HepG2 (cell line): ENCODE data around the gene GAS2L2. TPM values are rescaled to one million over a fixed set of nuclear protein-coding genes. Genes with fewer than 3 reads are reported as not detected.

ENCODE experiments used
- EZH2 ChIP-seq: conservative IDR thresholded peaks from 2 replicates; pipeline ENCODE4 v1.6.1; 2012; ENCODE audit warnings: mild to moderate bottlenecking, low read depth, low read length, moderate library complexity
- FLYWCH1 ChIP-seq: sonication (generic); formaldehyde crosslinking; IDR thresholded peaks from 2 replicates; pipeline ENCODE4 v1.8.1; 2023; ENCODE audit warnings: mild to moderate bottlenecking, missing genetic modification reagents
- FOXC1 ChIP-seq: sonication (generic); formaldehyde crosslinking; IDR thresholded peaks from 2 replicates; pipeline ENCODE4 v1.8.0; 2022; ENCODE audit warnings: mild to moderate bottlenecking, missing genetic modification reagents, borderline replicate concordance
- GABPB1 ChIP-seq: IDR thresholded peaks from 2 replicates; pipeline ENCODE4 v1.6.1; 2016; ENCODE audit warnings: mild to moderate bottlenecking, missing genetic modification reagents, moderate library complexity, missing compliant biosample characterization
- HMG20A ChIP-seq: IDR thresholded peaks from 2 replicates; pipeline ENCODE4 v1.6.1; 2016; ENCODE audit warnings: borderline replicate concordance
- HNRNPH1 ChIP-seq: fragments of 200-400 bp; formaldehyde crosslinking; optimal IDR thresholded peaks from 2 replicates; pipeline ENCODE3; 2017; ENCODE audit warnings: mild to moderate bottlenecking, low read depth, low read length
- HOXA3 ChIP-seq: sonication (generic); formaldehyde crosslinking; IDR thresholded peaks from 2 replicates; pipeline ENCODE4 v1.5.0; 2020; ENCODE audit warnings: missing genetic modification reagents
- NFKBIZ ChIP-seq: IDR thresholded peaks from 2 replicates; pipeline ENCODE4 v1.6.1; 2018; ENCODE audit warnings: missing genetic modification reagents, missing compliant biosample characterization
- POGZ ChIP-seq: sonication (generic); formaldehyde crosslinking; IDR thresholded peaks from 2 replicates; pipeline ENCODE4 v1.4.0; 2020; ENCODE audit warnings: mild to moderate bottlenecking, missing genetic modification reagents
- PREB ChIP-seq: sonication (generic); formaldehyde crosslinking; IDR thresholded peaks from 2 replicates; pipeline ENCODE4 v1.4.0; 2020; ENCODE audit warnings: missing genetic modification reagents
- RFXAP ChIP-seq: sonication (generic); formaldehyde crosslinking; IDR thresholded peaks from 2 replicates; pipeline ENCODE4 v1.4.0; 2020; ENCODE audit warnings: missing genetic modification reagents, borderline replicate concordance
- XRCC5 ChIP-seq: fragments of 200-400 bp; formaldehyde crosslinking; optimal IDR thresholded peaks from 2 replicates; pipeline ENCODE3; 2017; ENCODE audit warnings: mild to moderate bottlenecking, low read length
- ZNF572 ChIP-seq: sonication (generic); formaldehyde crosslinking; IDR thresholded peaks from 2 replicates; pipeline ENCODE4 v1.5.1; 2020; ENCODE audit warnings: mild to moderate bottlenecking, missing genetic modification reagents
- ZNF7 ChIP-seq: IDR thresholded peaks from 2 replicates; pipeline ENCODE4 v1.6.1; 2016; ENCODE audit warnings: missing biosample characterization, missing genetic modification reagents
- ZNF737 ChIP-seq: sonication (generic); formaldehyde crosslinking; IDR thresholded peaks from 2 replicates; pipeline ENCODE4 v1.5.0; 2020; ENCODE audit warnings: missing genetic modification reagents, mild to moderate bottlenecking, borderline replicate concordance
- ZNF800 ChIP-seq: sonication (generic); formaldehyde crosslinking; IDR thresholded peaks from 2 replicates; pipeline ENCODE4 v1.4.0; 2020; ENCODE audit warnings: missing genetic modification reagents
- ZSCAN25 ChIP-seq: sonication (generic); formaldehyde crosslinking; IDR thresholded peaks from 2 replicates; pipeline ENCODE4 v1.8.0; 2022; ENCODE audit warnings: mild to moderate bottlenecking, missing genetic modification reagents
- polyA plus RNA-seq, 8 experiments: library from polyadenylated mRNA; depleted of rRNA in 3 of 8; stranded (reverse) in 7 of 8; unstranded in 1 of 8; fragments of >200 nt; fragmentation: Illumina TruSeq in 4 of 8; extraction: Trizol in 4 of 8; gene quantifications; 2 replicates each; pipeline versions ENCODE4 v1.2.1 to v1.2.3, GENCODE V29; 2011 to 2016; ENCODE audit warnings: low read depth in 4 of 8, missing spikeins in 1 of 8, mixed read lengths in 1 of 8; ENCODE audit not compliant: insufficient read depth in 1 of 8
- total RNA-seq, 5 experiments: library from RNA; depleted of rRNA; stranded (reverse); fragments of >200 nt; fragmentation: Illumina TruSeq; extraction: Trizol; gene quantifications; 2 replicates each; pipeline ENCODE4 v1.2.3, GENCODE V29; 2016; ENCODE audit warnings: low read depth in 1 of 5
- TF ChIP-seq, protein P1 (sequence below): sonication (generic); formaldehyde crosslinking; IDR thresholded peaks from 2 replicates; pipeline ENCODE4 v1.5.0; 2020; ENCODE audit warnings: missing genetic modification reagents, mild to moderate bottlenecking, borderline replicate concordance
- TF ChIP-seq, protein P2 (sequence below): IDR thresholded peaks from 2 replicates; pipeline ENCODE4 v1.6.1; 2012; ENCODE audit warnings: inconsistent platforms
- TF ChIP-seq, protein P3 (sequence below): sonication (generic); formaldehyde crosslinking; IDR thresholded peaks from 2 replicates; pipeline ENCODE4 v1.8.1; 2023; ENCODE audit warnings: mild to moderate bottlenecking, missing genetic modification reagents

GAS2L2 gene
- total and polyA plus RNA-seq, 2 of the 13 experiments (the other 11 are each of a cell fraction or from before 2014, with no cell fraction given): not detected

DNA sequence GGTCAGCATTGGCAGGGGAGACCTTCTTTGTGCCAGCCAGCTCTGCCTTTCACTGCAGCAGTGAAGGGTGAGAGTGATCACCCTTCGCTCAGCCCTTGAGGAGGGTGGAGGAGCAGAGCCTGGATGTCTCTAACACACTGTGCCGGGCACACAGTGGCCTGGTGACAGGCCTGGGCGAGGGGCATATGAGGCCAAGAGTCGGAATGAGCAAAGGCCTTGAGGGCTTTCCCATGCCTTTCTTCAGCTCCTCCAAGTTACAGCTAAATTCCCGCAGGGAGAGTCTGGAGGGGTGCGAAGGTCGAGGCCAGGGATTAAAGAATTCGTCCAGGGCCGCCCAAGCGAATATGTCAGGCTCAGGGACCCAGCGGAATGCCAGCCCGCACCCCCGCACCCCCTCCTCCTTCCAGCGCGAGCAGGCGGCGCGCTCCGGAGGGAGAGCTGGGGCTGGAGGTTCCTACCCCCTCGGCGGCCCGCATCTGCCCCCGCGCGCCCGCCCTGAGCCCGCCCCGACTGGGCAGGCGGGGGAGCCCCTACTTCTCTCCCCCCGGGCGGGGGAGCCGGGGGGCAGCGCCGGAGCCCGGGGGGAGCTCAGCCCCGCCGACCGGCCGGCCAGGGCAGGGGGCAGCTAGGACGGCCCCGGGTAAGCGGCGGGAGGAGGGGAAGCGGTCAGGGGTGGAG is 21.7 kb downstream of the GAS2L2 start, which contains the start of gene RASL10B (continued):
- TF ChIP-seq, protein P1, sequence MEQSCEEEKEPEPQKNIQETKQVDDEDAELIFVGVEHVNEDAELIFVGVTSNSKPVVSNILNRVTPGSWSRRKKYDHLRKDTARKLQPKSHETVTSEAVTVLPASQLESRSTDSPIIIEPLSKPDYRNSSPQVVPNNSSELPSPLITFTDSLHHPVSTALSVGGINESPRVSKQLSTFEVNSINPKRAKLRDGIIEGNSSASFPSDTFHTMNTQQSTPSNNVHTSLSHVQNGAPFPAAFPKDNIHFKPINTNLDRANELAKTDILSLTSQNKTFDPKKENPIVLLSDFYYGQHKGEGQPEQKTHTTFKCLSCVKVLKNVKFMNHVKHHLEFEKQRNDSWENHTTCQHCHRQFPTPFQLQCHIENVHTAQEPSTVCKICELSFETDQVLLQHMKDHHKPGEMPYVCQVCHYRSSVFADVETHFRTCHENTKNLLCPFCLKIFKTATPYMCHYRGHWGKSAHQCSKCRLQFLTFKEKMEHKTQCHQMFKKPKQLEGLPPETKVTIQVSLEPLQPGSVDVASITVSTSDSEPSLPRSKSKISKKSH (CRISPR knock-in tag): no peak
- no peak for TF ChIP-seq HNRNPH1
- TF ChIP-seq HMG20A (CRISPR knock-in tag): no peak
- TF ChIP-seq ZSCAN25: peak; percentile 95
- TF ChIP-seq NFKBIZ (CRISPR knock-in tag): 0 out of 2 replicates have a peak, but pooled peaks have one; percentile 55
- TF ChIP-seq FLYWCH1: no peak
- TF ChIP-seq GABPB1 (CRISPR knock-in tag): peak; percentile 52
- TF ChIP-seq ZNF800 (CRISPR knock-in tag): no peak
- TF ChIP-seq FOXC1 (CRISPR knock-in tag): no peak
- TF ChIP-seq ZNF572 (CRISPR knock-in tag): no peak
- TF ChIP-seq ZNF737 (CRISPR knock-in tag): no peak
- TF ChIP-seq RFXAP (CRISPR knock-in tag): 0 out of 2 replicates have a peak, but pooled peaks have one; percentile 20
- TF ChIP-seq, protein P2, sequence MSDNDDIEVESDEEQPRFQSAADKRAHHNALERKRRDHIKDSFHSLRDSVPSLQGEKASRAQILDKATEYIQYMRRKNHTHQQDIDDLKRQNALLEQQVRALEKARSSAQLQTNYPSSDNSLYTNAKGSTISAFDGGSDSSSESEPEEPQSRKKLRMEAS: peak; percentile 30; the same call in 1 of the 2 replicates
- TF ChIP-seq XRCC5: peak; percentile 55
- TF ChIP-seq PREB (CRISPR knock-in tag): no peak
- no peak for TF ChIP-seq EZH2
- TF ChIP-seq, protein P3, sequence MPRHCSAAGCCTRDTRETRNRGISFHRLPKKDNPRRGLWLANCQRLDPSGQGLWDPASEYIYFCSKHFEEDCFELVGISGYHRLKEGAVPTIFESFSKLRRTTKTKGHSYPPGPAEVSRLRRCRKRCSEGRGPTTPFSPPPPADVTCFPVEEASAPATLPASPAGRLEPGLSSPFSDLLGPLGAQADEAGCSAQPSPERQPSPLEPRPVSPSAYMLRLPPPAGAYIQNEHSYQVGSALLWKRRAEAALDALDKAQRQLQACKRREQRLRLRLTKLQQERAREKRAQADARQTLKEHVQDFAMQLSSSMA (CRISPR knock-in tag): 0 out of 2 replicates have a peak, but pooled peaks have one; percentile 27
- peak; percentile 24; the same call in 1 of the 2 replicates for TF ChIP-seq HOXA3 (CRISPR knock-in tag)
- 0 out of 2 replicates have a peak, but pooled peaks have one; percentile 5 for TF ChIP-seq ZNF7
- 0 out of 2 replicates have a peak, but pooled peaks have one; percentile 34 for TF ChIP-seq POGZ (CRISPR knock-in tag)
